Astrocyte of the cerebellum (primary cell): ENCODE data around the gene LCE1C.

Source experiments
- DNase-seq: peaks from one replicate; pipeline ENCODE4 v3.0.0-alpha.2; 2011; ENCODE audit warnings: low read depth
- H3K4me3 ChIP-seq: 2 replicates; pipeline ENCODE4 v1.5.1; 2011; ENCODE audit warnings: mild to moderate bottlenecking, low read depth, low read length, moderate library complexity
- CTCF ChIP-seq: IDR thresholded peaks from 2 replicates; pipeline ENCODE4 v1.5.1; 2012; ENCODE audit warnings: low read length, low read depth, moderate library complexity, mild to moderate bottlenecking; ENCODE audit errors: missing control alignments
- in situ Hi-C: cut with HindIII; loops from 2 replicates; pipeline ENCODE4 v1.10.0; 2017; ENCODE audit warnings: low sequenced_read_pairs

LCE1C gene

GRCh38 chr1:152756872-152757271 is 49.6 kb downstream of the LCE1C start:
- no peak for DNase-seq
- no peak overlapping the region for H3K4me3 ChIP-seq
- TF ChIP-seq CTCF = no peak
- in situ Hi-C loops = no loop called here
